ENCODE data around the gene SUPT20HL1.

DNA sequence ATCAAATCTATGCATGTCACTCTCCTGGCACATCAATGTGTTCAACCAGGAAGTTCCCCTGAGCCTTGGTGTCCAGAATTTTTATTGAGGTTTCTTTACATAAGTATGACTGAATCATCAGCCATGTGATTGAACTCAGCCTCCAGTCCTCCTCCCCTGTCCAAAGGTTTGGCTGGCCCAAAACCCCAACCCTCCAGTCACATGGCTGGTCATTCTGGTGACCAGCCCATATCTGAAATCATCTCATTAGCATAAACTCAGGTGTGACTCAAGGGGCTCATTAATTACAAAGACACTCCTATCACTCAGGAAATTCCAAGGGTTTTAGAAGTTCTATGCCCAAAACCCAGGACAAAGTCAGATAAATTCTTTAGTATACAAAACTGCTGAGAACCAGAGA, 26.0 kb upstream of the SUPT20HL1 start:
- TF ChIP-seq CTCF (IDR thresholded peaks at IDR 0.05), result no peak
- TF ChIP-seq CBFB (CRISPR knock-in tag; IDR thresholded peaks at IDR 0.05; ENCODE audit: low read depth), result no peak
- no peak for TF ChIP-seq TEAD4 (CRISPR knock-in tag; IDR thresholded peaks at IDR 0.05)
- TF ChIP-seq CREM (CRISPR knock-in tag; IDR thresholded peaks at IDR 0.05), result no peak
- TF ChIP-seq, protein P1, sequence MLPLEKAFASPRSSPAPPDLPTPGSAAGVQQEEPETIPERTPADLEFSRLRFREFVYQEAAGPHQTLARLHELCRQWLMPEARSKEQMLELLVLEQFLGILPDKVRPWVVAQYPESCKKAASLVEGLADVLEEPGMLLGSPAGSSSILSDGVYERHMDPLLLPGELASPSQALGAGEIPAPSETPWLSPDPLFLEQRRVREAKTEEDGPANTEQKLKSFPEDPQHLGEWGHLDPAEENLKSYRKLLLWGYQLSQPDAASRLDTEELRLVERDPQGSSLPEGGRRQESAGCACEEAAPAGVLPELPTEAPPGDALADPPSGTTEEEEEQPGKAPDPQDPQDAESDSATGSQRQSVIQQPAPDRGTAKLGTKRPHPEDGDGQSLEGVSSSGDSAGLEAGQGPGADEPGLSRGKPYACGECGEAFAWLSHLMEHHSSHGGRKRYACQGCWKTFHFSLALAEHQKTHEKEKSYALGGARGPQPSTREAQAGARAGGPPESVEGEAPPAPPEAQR (CRISPR knock-in tag; IDR thresholded peaks at IDR 0.05), result no peak
- no peak for TF ChIP-seq KAT7 (CRISPR knock-in tag; IDR thresholded peaks at IDR 0.05; ENCODE audit: borderline replicate concordance)
- TF ChIP-seq, protein P2, sequence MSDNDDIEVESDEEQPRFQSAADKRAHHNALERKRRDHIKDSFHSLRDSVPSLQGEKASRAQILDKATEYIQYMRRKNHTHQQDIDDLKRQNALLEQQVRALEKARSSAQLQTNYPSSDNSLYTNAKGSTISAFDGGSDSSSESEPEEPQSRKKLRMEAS (CRISPR knock-in tag; IDR thresholded peaks at IDR 0.05), result no peak
